Measurements from ENCODE around the gene THBS4.

DNA sequence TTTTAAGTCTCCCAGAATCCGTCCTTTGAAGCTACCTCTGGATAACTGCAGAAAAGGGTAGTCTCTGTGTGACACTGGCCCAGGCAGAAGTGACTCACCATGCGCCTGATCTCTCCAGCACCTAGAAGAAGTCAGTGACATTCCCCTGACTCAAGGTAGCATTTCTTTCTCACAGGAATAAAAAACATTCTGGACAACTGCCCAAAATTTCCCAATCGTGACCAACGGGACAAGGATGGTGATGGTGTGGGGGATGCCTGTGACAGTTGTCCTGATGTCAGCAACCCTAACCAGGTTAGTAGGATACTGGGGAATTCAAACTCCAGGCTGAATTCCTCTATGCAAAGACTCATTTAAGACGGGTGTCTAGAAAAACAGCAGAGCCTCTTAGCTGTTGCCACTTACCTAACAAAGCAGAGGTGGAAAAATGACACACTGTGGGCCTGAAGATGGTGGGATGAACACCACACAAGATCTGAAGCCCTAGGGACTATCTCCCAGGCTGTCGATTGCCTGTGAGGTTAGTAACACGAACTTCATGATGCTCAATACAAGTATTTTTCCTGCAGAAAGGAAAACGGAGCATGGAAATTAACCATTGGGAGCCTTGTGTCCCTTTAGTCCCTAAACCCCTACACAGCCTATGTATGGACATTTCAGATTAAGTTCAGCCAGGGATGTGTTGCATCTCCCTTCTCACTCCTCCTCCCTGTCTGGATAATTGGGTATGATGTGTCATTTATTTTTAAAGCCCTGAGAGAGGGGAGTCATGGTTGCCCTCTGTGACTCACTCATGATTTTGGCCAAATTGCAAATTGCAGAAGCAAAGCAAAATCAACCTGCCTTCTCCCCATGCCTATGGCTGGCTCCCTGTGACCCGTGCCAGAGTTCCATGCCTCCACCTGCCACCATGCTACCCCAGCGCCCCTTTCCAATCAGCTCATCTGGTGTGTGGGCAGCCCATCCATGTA lies 37.2 kb downstream of the THBS4 start:
- TF ChIP-seq, protein P1, sequence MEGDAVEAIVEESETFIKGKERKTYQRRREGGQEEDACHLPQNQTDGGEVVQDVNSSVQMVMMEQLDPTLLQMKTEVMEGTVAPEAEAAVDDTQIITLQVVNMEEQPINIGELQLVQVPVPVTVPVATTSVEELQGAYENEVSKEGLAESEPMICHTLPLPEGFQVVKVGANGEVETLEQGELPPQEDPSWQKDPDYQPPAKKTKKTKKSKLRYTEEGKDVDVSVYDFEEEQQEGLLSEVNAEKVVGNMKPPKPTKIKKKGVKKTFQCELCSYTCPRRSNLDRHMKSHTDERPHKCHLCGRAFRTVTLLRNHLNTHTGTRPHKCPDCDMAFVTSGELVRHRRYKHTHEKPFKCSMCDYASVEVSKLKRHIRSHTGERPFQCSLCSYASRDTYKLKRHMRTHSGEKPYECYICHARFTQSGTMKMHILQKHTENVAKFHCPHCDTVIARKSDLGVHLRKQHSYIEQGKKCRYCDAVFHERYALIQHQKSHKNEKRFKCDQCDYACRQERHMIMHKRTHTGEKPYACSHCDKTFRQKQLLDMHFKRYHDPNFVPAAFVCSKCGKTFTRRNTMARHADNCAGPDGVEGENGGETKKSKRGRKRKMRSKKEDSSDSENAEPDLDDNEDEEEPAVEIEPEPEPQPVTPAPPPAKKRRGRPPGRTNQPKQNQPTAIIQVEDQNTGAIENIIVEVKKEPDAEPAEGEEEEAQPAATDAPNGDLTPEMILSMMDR (IDR thresholded peaks at IDR 0.05), result no peak
- no peak for TF ChIP-seq POLR2A (IDR thresholded peaks at IDR 0.05)
